NOMO-1 treated with DMSO at 0.1 percent for 48 hours (cell line): Measurements from ENCODE around the gene DNAI4.

Experiments
- DNase-seq: peaks from one replicate; lab custom pipeline; 2025; ENCODE audit not compliant: unreplicated experiment; lab: John Stamatoyannopoulos, UW

The DNAI4 gene

GRCh38 chr1:66768965-66769364 lies 155.7 kb downstream of the DNAI4 start:
- DNase-seq: no peak

- DNase-seq: no peak
These were observed 157.0 kb downstream of the DNAI4 start for GRCh38 chr1:66767626-66768025.

- peak; percentile 64 for DNase-seq
These were observed 159.6 kb downstream of the DNAI4 start for GRCh38 chr1:66764994-66765578.
